GM23338 (cell line): Measurements from ENCODE around the gene CETP. TPM values are rescaled to one million over a fixed set of nuclear protein-coding genes. Genes with fewer than 3 reads are reported as not detected.
"Not testable (repeated sequence)": the region's sequence is repeated elsewhere in the genome, so short reads cannot be mapped to it uniquely, and the experiment has no call there.

Experiments used
- ATAC-seq: fragments of 200-7000 bp; cut with Tn5 transposase; 3 replicates; pipeline ENCODE4 v1.9.1; 2020
- DNase-seq: peaks from one replicate; pipeline ENCODE4 v3.0.0-alpha.2; 2015; ENCODE audit warnings: low spot score
- H2AFZ ChIP-seq: fragments of 200-600 bp; sonication (generic); 2 replicates; pipeline ENCODE4 v1.8.0; 2016; ENCODE audit warnings: antibody characterized with exemption, mild to moderate bottlenecking, moderate library complexity
- H3F3A ChIP-seq: fragments of 200-600 bp; sonication (generic); replicated peaks from 2 replicates; pipeline ENCODE4 v1.8.0; 2017; ENCODE audit warnings: antibody characterized with exemption, mixed run types, low read depth
- H3K27ac ChIP-seq: fragments of 200-600 bp; sonication (generic); 2 replicates; pipeline ENCODE4 v1.6.1; 2016; ENCODE audit warnings: low read depth
- H3K27me3 ChIP-seq: fragments of 200-600 bp; sonication (generic); 2 replicates; pipeline ENCODE4 v1.8.0; 2016; ENCODE audit warnings: mild to moderate bottlenecking, mixed run types, moderate library complexity; ENCODE audit not compliant: insufficient read depth
- H3K36me3 ChIP-seq: fragments of 200-600 bp; sonication (generic); 2 replicates; pipeline ENCODE4 v1.8.0; 2016; ENCODE audit warnings: mild to moderate bottlenecking; ENCODE audit not compliant: insufficient read depth
- H3K4me1 ChIP-seq: fragments of 200-600 bp; sonication (generic); 2 replicates; pipeline ENCODE4 v1.8.0; 2016; ENCODE audit warnings: mild to moderate bottlenecking, moderate library complexity; ENCODE audit not compliant: insufficient read depth
- H3K4me2 ChIP-seq: fragments of 200-600 bp; sonication (generic); 2 replicates; pipeline ENCODE4 v1.7.1; 2017; ENCODE audit warnings: mixed run types
- H3K4me3 ChIP-seq: fragments of 200-600 bp; sonication (generic); 2 replicates; pipeline ENCODE4 v1.6.1; 2016; ENCODE audit warnings: mixed run types
- H3K79me2 ChIP-seq: fragments of 200-600 bp; sonication (generic); replicated peaks from 2 replicates; pipeline ENCODE4 v1.8.0; 2017; ENCODE audit warnings: mild to moderate bottlenecking; ENCODE audit not compliant: insufficient read depth
- H3K9me2 ChIP-seq: fragments of 200-600 bp; sonication (generic); 2 replicates; pipeline ENCODE4 v1.8.0; 2017; ENCODE audit not compliant: insufficient read depth
- H4K20me1 ChIP-seq: fragments of 200-600 bp; sonication (generic); replicated peaks from 2 replicates; pipeline ENCODE4 v1.8.0; 2017; ENCODE audit warnings: mild to moderate bottlenecking; ENCODE audit not compliant: insufficient read depth
- H3K27ac Mint-ChIP-seq: 2 replicates; pipeline ENCODE4 v1.8.0; 2020; ENCODE audit warnings: inconsistent platforms, mild to moderate bottlenecking, moderate library complexity, mixed read lengths
- H3K27me3 Mint-ChIP-seq: 3 replicates; pipeline ENCODE4 v1.8.0; 2022; ENCODE audit warnings: low read depth, mild to moderate bottlenecking, moderate library complexity, mixed read lengths, inconsistent platforms; ENCODE audit not compliant: insufficient read depth, poor library complexity
- H3K36me3 Mint-ChIP-seq: 3 replicates; pipeline ENCODE4 v1.8.0; 2021; ENCODE audit warnings: low read depth, mild to moderate bottlenecking, inconsistent platforms, moderate library complexity, mixed read lengths
- H3K4me1 Mint-ChIP-seq: 3 replicates; pipeline ENCODE4 v1.8.0; 2020; ENCODE audit warnings: mild to moderate bottlenecking, inconsistent platforms, mixed read lengths
- H3K4me3 Mint-ChIP-seq: 3 replicates; pipeline ENCODE4 v1.8.0; 2021; ENCODE audit warnings: moderate library complexity, mild to moderate bottlenecking, inconsistent platforms, mixed read lengths
- H3K9me3 Mint-ChIP-seq: 3 replicates; pipeline ENCODE4 v1.8.0; 2020; ENCODE audit warnings: moderate library complexity, mild to moderate bottlenecking, inconsistent platforms, mixed read lengths
- CREB1 ChIP-seq: fragments of 250-450 bp; sonication (Bioruptor Pico); IDR thresholded peaks from 2 replicates; pipeline ENCODE4 v1.5.0; 2020; ENCODE audit warnings: low read depth, mild to moderate bottlenecking, moderate library complexity
- EZH2 ChIP-seq: fragments of 200-600 bp; sonication (generic); IDR thresholded peaks from one replicate; pipeline ENCODE4 v1.8.0; 2017; ENCODE audit warnings: antibody characterized with exemption, mild to moderate bottlenecking, low read depth; ENCODE audit not compliant: unreplicated experiment
- EZH2phosphoT487 ChIP-seq: fragments of 200-600 bp; sonication (generic); IDR thresholded peaks from one replicate; pipeline ENCODE4 v1.8.1; 2018; ENCODE audit warnings: antibody characterized with exemption; ENCODE audit not compliant: unreplicated experiment
- JUNB ChIP-seq: IDR thresholded peaks from one replicate; pipeline ENCODE4 v1.6.1; 2016; ENCODE audit warnings: antibody characterized with exemption; ENCODE audit not compliant: unreplicated experiment
- NANOG ChIP-seq: IDR thresholded peaks from 2 replicates; pipeline ENCODE4 v1.6.1; 2016; ENCODE audit warnings: antibody characterized with exemption, borderline replicate concordance
- POLR2AphosphoS5 ChIP-seq: IDR thresholded peaks from 2 replicates; pipeline ENCODE4 v1.6.1; 2016; ENCODE audit warnings: antibody characterized with exemption, low read depth
- ZNF114 ChIP-seq: fragments of 250-450 bp; sonication (Bioruptor Pico); IDR thresholded peaks from 2 replicates; pipeline ENCODE4 v1.5.0; 2020; ENCODE audit warnings: mild to moderate bottlenecking, moderate library complexity
- ZNF331 ChIP-seq: fragments of 250-450 bp; sonication (Bioruptor Pico); IDR thresholded peaks from 2 replicates; pipeline ENCODE4 v1.5.0; 2020; ENCODE audit warnings: low read depth, mild to moderate bottlenecking, moderate library complexity
- polyA plus RNA-seq: library from polyadenylated mRNA; unstranded; fragments of >200 nt; fragmentation: Nextera tagmentation; extraction: Ambion mirVana; gene quantifications from 2 replicates; pipeline ENCODE4 v1.2.1, GENCODE V29; 2016
- total RNA-seq: library from RNA; depleted of rRNA; stranded (reverse); fragments of >200 nt; shearing (Covaris generic); gene quantifications from 2 replicates; pipeline ENCODE4 v1.2.3, GENCODE V29; 2014
- TF ChIP-seq, protein P1 (sequence below), 2 experiments: fragments of 200-600 bp in 1 of 2; sonication (generic) in 1 of 2; conservative IDR thresholded peaks; 2 replicates each; pipeline versions ENCODE4 v1.5.1 to v1.6.1; 2016 to 2017; ENCODE audit warnings: antibody characterized with exemption in 2 of 2, low read depth in 2 of 2, mild to moderate bottlenecking in 2 of 2, moderate library complexity in 1 of 2
- TF ChIP-seq, protein P2 (sequence below): IDR thresholded peaks from 2 replicates; pipeline ENCODE4 v1.6.1; 2016; ENCODE audit warnings: antibody characterized with exemption
- TF ChIP-seq, protein P3 (sequence below): fragments of 250-450 bp; sonication (Bioruptor Pico); IDR thresholded peaks from 2 replicates; pipeline ENCODE4 v1.5.0; 2020; ENCODE audit warnings: mild to moderate bottlenecking, moderate library complexity

The CETP gene
- total and polyA plus RNA-seq, 2 experiments from 2014 or later = not detected

DNA sequence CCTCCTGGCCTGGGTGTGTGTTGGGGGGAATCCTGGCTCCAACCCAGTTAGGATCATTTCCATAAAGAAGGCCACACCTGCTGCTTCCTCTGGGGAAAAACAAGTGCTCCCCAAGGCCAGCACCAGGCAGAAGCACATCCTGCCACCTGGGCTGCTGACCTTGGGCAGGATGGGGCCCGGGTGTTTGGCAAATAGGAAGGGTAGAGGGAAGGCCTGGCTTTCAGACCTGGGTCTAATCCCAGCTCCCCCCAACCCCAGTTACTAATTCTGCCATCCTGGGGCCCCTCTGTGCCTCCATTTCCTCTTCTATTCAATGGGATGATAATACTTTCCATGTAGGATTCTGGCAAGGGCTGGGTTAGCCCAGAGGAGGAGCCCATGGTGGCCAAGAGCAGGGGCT, 24.6 kb downstream of the CETP start (continued):
- TF ChIP-seq, protein P1, sequence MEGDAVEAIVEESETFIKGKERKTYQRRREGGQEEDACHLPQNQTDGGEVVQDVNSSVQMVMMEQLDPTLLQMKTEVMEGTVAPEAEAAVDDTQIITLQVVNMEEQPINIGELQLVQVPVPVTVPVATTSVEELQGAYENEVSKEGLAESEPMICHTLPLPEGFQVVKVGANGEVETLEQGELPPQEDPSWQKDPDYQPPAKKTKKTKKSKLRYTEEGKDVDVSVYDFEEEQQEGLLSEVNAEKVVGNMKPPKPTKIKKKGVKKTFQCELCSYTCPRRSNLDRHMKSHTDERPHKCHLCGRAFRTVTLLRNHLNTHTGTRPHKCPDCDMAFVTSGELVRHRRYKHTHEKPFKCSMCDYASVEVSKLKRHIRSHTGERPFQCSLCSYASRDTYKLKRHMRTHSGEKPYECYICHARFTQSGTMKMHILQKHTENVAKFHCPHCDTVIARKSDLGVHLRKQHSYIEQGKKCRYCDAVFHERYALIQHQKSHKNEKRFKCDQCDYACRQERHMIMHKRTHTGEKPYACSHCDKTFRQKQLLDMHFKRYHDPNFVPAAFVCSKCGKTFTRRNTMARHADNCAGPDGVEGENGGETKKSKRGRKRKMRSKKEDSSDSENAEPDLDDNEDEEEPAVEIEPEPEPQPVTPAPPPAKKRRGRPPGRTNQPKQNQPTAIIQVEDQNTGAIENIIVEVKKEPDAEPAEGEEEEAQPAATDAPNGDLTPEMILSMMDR (conservative IDR thresholded peaks at IDR 0.05; ENCODE audit: low read depth in 2 of 2) = no peak

DNA sequence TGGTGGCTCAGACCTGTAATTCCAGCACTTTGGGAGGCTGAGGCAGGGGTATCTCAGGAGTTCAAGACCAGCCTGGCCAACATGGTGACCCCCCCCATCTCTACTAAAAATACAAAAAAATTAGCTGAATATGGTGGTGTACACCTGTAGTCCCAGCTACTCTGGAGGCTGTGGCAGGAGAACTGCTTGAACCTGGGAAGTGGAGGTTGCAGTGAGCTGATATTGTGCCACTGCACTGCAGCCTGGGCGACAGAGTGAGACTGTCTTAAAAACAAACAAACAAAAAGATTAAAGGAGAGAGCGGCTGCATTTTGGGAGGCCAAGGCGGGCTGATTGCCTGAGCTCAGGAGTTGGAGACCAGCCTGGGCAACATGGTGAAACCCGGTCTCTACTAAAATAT, 25.2 kb downstream of the CETP start:
- not testable (repeated sequence) for H3K36me3 ChIP-seq, H2AFZ ChIP-seq, DNase-seq, H3K27ac Mint-ChIP-seq, H3K27ac ChIP-seq, H3K4me3 ChIP-seq, H3K4me2 ChIP-seq, H3K79me2 ChIP-seq, H3K4me3 Mint-ChIP-seq, H3K36me3 Mint-ChIP-seq, H3K9me3 Mint-ChIP-seq, H3F3A ChIP-seq, H3K9me2 ChIP-seq, ATAC-seq, H4K20me1 ChIP-seq
- H3K4me1 ChIP-seq = peaks cover 10% of the 10 kb centered on the region; the same call in 1 of the 2 replicates
- H3K27me3 Mint-ChIP-seq = peaks cover 30% of the 10 kb centered on the region
- peaks cover 40% of the 10 kb centered on the region for H3K27me3 ChIP-seq
- H3K4me1 Mint-ChIP-seq = peaks cover 23% of the 10 kb centered on the region

DNA sequence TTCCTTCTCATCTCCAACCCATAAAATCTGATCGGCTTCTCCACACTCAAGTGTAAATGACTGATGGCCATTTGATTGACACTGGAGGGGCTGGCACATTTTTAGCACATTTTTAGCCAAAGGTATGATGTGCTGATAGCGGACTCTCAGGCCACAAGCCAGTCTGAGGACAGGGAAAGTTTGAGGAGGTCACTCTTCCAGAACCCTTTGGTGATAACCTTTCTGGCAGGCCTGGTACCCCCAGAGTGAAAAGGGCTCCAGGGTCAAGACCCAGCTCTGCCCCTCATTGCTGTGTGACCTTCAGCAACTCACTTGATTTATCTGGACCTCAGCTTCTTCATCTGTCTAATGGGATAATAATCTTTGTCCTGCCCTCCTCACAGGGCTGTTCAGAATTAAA, 25.9 kb downstream of the CETP start:
- Mint-ChIP-seq H3K27me3 (peaks cover 28% of the 10 kb centered on the region), H3K4me1 (peaks cover 25% of the 10 kb centered on the region), H3K9me3 (no peaks in the 10 kb centered on the region), H3K4me3 (no peak overlapping the region), H3K27ac (no peak overlapping the region), H3K36me3 (no peaks in the 10 kb centered on the region; the same call in 2 of the 3 replicates)
- Histone ChIP-seq H3K36me3 (no peaks in the 10 kb centered on the region), H3K4me3 (no peak overlapping the region), H3F3A (no peaks in the 10 kb centered on the region), H3K27ac (no peak overlapping the region), H3K4me1 (peaks cover 10% of the 10 kb centered on the region; the same call in 1 of the 2 replicates), H4K20me1 (no peaks in the 10 kb centered on the region), H3K4me2 (no peak overlapping the region), H3K9me2 (no peaks in the 10 kb centered on the region), H2AFZ (no peak overlapping the region), H3K27me3 (peaks cover 40% of the 10 kb centered on the region), H3K79me2 (no peaks in the 10 kb centered on the region)
- DNase-seq = no peak
- ATAC-seq = no peak
- TF ChIP-seq, protein P2, sequence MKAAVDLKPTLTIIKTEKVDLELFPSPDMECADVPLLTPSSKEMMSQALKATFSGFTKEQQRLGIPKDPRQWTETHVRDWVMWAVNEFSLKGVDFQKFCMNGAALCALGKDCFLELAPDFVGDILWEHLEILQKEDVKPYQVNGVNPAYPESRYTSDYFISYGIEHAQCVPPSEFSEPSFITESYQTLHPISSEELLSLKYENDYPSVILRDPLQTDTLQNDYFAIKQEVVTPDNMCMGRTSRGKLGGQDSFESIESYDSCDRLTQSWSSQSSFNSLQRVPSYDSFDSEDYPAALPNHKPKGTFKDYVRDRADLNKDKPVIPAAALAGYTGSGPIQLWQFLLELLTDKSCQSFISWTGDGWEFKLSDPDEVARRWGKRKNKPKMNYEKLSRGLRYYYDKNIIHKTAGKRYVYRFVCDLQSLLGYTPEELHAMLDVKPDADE = no peak
- TF ChIP-seq NANOG (no peak), EZH2 (no peak), POLR2AphosphoS5 (no peak), EZH2phosphoT487 (no peak), ZNF331 (CRISPR knock-in tag) (no peak), ZNF114 (CRISPR knock-in tag) (no peak), CREB1 (CRISPR knock-in tag) (no peak), JUNB (no peak)
- TF ChIP-seq, protein P3, sequence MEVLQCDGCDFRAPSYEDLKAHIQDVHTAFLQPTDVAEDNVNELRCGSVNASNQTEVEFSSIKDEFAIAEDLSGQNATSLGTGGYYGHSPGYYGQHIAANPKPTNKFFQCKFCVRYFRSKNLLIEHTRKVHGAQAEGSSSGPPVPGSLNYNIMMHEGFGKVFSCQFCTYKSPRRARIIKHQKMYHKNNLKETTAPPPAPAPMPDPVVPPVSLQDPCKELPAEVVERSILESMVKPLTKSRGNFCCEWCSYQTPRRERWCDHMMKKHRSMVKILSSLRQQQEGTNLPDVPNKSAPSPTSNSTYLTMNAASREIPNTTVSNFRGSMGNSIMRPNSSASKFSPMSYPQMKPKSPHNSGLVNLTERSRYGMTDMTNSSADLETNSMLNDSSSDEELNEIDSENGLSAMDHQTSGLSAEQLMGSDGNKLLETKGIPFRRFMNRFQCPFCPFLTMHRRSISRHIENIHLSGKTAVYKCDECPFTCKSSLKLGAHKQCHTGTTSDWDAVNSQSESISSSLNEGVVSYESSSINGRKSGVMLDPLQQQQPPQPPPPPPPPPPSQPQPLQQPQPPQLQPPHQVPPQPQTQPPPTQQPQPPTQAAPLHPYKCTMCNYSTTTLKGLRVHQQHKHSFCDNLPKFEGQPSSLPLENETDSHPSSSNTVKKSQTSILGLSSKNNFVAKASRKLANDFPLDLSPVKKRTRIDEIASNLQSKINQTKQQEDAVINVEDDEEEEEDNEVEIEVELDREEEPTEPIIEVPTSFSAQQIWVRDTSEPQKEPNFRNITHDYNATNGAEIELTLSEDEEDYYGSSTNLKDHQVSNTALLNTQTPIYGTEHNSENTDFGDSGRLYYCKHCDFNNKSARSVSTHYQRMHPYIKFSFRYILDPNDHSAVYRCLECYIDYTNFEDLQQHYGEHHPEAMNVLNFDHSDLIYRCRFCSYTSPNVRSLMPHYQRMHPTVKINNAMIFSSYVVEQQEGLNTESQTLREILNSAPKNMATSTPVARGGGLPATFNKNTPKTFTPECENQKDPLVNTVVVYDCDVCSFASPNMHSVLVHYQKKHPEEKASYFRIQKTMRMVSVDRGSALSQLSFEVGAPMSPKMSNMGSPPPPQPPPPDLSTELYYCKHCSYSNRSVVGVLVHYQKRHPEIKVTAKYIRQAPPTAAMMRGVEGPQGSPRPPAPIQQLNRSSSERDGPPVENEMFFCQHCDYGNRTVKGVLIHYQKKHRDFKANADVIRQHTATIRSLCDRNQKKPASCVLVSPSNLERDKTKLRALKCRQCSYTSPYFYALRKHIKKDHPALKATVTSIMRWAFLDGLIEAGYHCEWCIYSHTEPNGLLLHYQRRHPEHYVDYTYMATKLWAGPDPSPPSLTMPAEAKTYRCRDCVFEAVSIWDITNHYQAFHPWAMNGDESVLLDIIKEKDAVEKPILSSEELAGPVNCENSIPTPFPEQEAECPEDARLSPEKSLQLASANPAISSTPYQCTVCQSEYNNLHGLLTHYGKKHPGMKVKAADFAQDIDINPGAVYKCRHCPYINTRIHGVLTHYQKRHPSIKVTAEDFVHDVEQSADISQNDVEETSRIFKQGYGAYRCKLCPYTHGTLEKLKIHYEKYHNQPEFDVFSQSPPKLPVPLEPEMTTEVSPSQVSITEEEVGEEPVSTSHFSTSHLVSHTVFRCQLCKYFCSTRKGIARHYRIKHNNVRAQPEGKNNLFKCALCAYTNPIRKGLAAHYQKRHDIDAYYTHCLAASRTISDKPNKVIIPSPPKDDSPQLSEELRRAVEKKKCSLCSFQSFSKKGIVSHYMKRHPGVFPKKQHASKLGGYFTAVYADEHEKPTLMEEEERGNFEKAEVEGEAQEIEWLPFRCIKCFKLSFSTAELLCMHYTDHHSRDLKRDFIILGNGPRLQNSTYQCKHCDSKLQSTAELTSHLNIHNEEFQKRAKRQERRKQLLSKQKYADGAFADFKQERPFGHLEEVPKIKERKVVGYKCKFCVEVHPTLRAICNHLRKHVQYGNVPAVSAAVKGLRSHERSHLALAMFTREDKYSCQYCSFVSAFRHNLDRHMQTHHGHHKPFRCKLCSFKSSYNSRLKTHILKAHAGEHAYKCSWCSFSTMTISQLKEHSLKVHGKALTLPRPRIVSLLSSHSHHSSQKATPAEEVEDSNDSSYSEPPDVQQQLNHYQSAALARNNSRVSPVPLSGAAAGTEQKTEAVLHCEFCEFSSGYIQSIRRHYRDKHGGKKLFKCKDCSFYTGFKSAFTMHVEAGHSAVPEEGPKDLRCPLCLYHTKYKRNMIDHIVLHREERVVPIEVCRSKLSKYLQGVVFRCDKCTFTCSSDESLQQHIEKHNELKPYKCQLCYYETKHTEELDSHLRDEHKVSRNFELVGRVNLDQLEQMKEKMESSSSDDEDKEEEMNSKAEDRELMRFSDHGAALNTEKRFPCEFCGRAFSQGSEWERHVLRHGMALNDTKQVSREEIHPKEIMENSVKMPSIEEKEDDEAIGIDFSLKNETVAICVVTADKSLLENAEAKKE (CRISPR knock-in tag) = no peak
